CD4-positive, alpha-beta memory T cell (primary cell): ENCODE measurements around the gene ESRP2. TPM values are rescaled to one million over a fixed set of nuclear protein-coding genes. Genes with fewer than 3 reads are reported as not detected.

Experiments used
- CTCF ChIA-PET: fragments of 350-600 bp; sonication (Branson Sonifier 250); formaldehyde crosslinking; loops from one replicate; lab custom pipeline; 2021; ENCODE audit warnings: inconsistent platforms; ENCODE audit not compliant: partially characterized antibody; lab: Charles Lee
- POLR2A ChIA-PET: fragments of 350-600 bp; sonication (Branson Sonifier 250); formaldehyde crosslinking; loops from one replicate; lab custom pipeline; 2021; ENCODE audit not compliant: partially characterized antibody; lab: Charles Lee
- DNase-seq, 5 donors: peaks; one replicate each; pipeline versions ENCODE4 v3.0.0 to v3.0.0-alpha.2; 2020 to 2022; ENCODE audit warnings: mixed read lengths in 1 of 5
- H3K27ac ChIP-seq: one replicate; pipeline ENCODE4 v1.7.0; 2013; ENCODE audit warnings: low read depth, low read length
- H3K27me3 ChIP-seq: 2 replicates; pipeline ENCODE4 v1.7.0; 2013; ENCODE audit warnings: mild to moderate bottlenecking, low read length, moderate library complexity; ENCODE audit not compliant: insufficient read depth
- H3K36me3 ChIP-seq: 2 replicates; pipeline ENCODE4 v1.7.0; 2013; ENCODE audit warnings: mild to moderate bottlenecking, low read length, moderate library complexity; ENCODE audit not compliant: insufficient read depth
- H3K4me1 ChIP-seq: 2 replicates; pipeline ENCODE4 v1.7.0; 2013; ENCODE audit warnings: mild to moderate bottlenecking, low read length, moderate library complexity; ENCODE audit not compliant: insufficient read depth
- H3K4me3 ChIP-seq, 2 donors: one replicate each; pipeline ENCODE4 v1.7.0; 2013; ENCODE audit warnings: low read length in 2 of 2, mild to moderate bottlenecking in 1 of 2
- H3K9me3 ChIP-seq, 2 donors: one replicate each; pipeline ENCODE4 v1.7.0; 2013; ENCODE audit warnings: low read length in 2 of 2, control low read depth in 1 of 2; ENCODE audit not compliant: control insufficient read depth in 1 of 2
- H3K27ac Mint-ChIP-seq, 7 donors: one replicate each; pipeline ENCODE4 v1.8.0; 2020 to 2021; ENCODE audit warnings: mixed read lengths in 7 of 7, mild to moderate bottlenecking in 6 of 7, inconsistent platforms in 3 of 7, moderate library complexity in 3 of 7
- H3K27me3 Mint-ChIP-seq, 2 donors: one replicate each; pipeline ENCODE4 v1.8.0; 2020 to 2021; ENCODE audit warnings: mixed read lengths in 2 of 2
- H3K36me3 Mint-ChIP-seq, 2 donors: one replicate each; pipeline ENCODE4 v1.8.0; 2020 to 2021; ENCODE audit warnings: mixed read lengths in 2 of 2, inconsistent platforms in 1 of 2, mild to moderate bottlenecking in 1 of 2
- H3K4me1 Mint-ChIP-seq, 4 donors: one replicate each; pipeline ENCODE4 v1.8.0; 2020 to 2021; ENCODE audit warnings: mixed read lengths in 4 of 4, mild to moderate bottlenecking in 1 of 4
- H3K4me3 Mint-ChIP-seq, 8 donors: one replicate each; pipeline ENCODE4 v1.8.0; 2020 to 2021; ENCODE audit warnings: mixed read lengths in 8 of 8, mild to moderate bottlenecking in 7 of 8, moderate library complexity in 6 of 8, inconsistent platforms in 3 of 8
- H3K9me3 Mint-ChIP-seq, 8 donors: one replicate each; pipeline ENCODE4 v1.8.0; 2020 to 2021; ENCODE audit warnings: mixed read lengths in 8 of 8, mild to moderate bottlenecking in 5 of 8, inconsistent platforms in 3 of 8, moderate library complexity in 1 of 8
- intact Hi-C: fragments of 100-400 bp; cut with micrococcal nuclease; formaldehyde crosslinking; loops from one replicate; pipeline ENCODE4 v1.15.1; 2023
- polyA plus RNA-seq, 2 donors: library from polyadenylated mRNA; unstranded; fragments of 300-500 nt; fragmentation: Illumina TruSeq; gene quantifications; one replicate each; pipeline ENCODE4 v1.2.3, GENCODE V29; 2021
- total RNA-seq, 2 experiments: library from RNA; stranded (reverse); gene quantifications; one replicate each; pipeline ENCODE4 v1.2.3, GENCODE V29; 2021

The ESRP2 gene
- total and polyA plus RNA-seq, 4 experiments from 2014 or later, result 0.14 to 0.64 (median 0.26) TPM; not detected in 1

GRCh38 chr16:68257251-68257905, 21.5 kb upstream of the ESRP2 start:
- no peak for DNase-seq
- Histone ChIP-seq H3K36me3 (peaks cover 19% of the 10 kb centered on the region), H3K4me3 (no peak overlapping the region), H3K9me3 (no peaks in the 10 kb centered on the region), H3K27me3 (no peaks in the 10 kb centered on the region), H3K4me1 (peaks cover 8% of the 10 kb centered on the region), H3K27ac (no peak overlapping the region)
- Mint-ChIP-seq H3K36me3 (peaks cover 15 to 36% of the 10 kb centered on the region in 2 donors), H3K4me1 (peaks cover 6 to 13% (median 7%) of the 10 kb centered on the region in 4 donors), H3K27me3 (no peaks in the 10 kb centered on the region), H3K4me3 (no peak overlapping the region), H3K27ac (peak overlapping the region in 1 of 7 donors; percentile 61), H3K9me3 (peaks cover 0 to 3% (median 0%) of the 10 kb centered on the region in 8 donors)
- ChIA-PET POLR2A (interaction anchor here (1.0 to 44.5 kb wide), 3 partner anchors 15 to 70 kb away, joined by 3 to 1508 read pairs (median 3); partner anchors contain the start of genes PRMT7 and SLC7A6OS), CTCF (interaction anchor here (1.1 to 25.3 kb wide), 4 partner anchors 9 to 99 kb away, joined by 3 to 680 read pairs (median 289); no protein-coding TSS in a partner anchor)
- intact Hi-C loops, result no loop called here

- ChIA-PET POLR2A (interaction anchor here (3.0 kb wide), 1 partner anchor 11 kb away, joined by 10 read pairs; the partner anchor contains the start of gene PLA2G15), CTCF (interaction anchor here (6.8 kb wide), 1 partner anchor 73 kb away, joined by 41 read pairs; no protein-coding TSS in a partner anchor)
- no peak for DNase-seq
- Histone ChIP-seq H3K36me3 (peaks cover 26% of the 10 kb centered on the region), H3K4me3 (no peak overlapping the region), H3K27me3 (no peaks in the 10 kb centered on the region), H3K4me1 (no peaks in the 10 kb centered on the region), H3K9me3 (no peaks in the 10 kb centered on the region), H3K27ac (no peak overlapping the region)
- Mint-ChIP-seq H3K4me1 (peaks cover 0 to 4% (median 1%) of the 10 kb centered on the region in 4 donors), H3K27ac (no peak overlapping the region), H3K9me3 (peaks cover 0 to 3% (median 0%) of the 10 kb centered on the region in 8 donors), H3K4me3 (no peak overlapping the region), H3K36me3 (peaks cover 18 to 46% of the 10 kb centered on the region in 2 donors), H3K27me3 (no peaks in the 10 kb centered on the region)
- intact Hi-C loops, result no loop called here
These were observed 19.8 kb upstream of the ESRP2 start for GRCh38 chr16:68255712-68256111.

GRCh38 chr16:68253721-68254120, 17.8 kb upstream of the ESRP2 start:
- Histone ChIP-seq H3K4me3 (no peak overlapping the region), H3K36me3 (peaks cover 18% of the 10 kb centered on the region), H3K4me1 (no peaks in the 10 kb centered on the region), H3K9me3 (no peaks in the 10 kb centered on the region), H3K27me3 (no peaks in the 10 kb centered on the region), H3K27ac (no peak overlapping the region)
- peaks cover 0 to 2% (median 0%) of the 10 kb centered on the region in 8 donors for H3K9me3 Mint-ChIP-seq
- intact Hi-C loops, result no loop called here
- no peak overlapping the region for H3K4me3 Mint-ChIP-seq
- H3K27me3 Mint-ChIP-seq, result no peaks in the 10 kb centered on the region
- H3K36me3 Mint-ChIP-seq, result peaks cover 24 to 44% of the 10 kb centered on the region in 2 donors
- DNase-seq, result peak in 1 of 5 donors; percentile 19
- ChIA-PET CTCF (interaction anchor here (6.8 kb wide), 1 partner anchor 75 kb away, joined by 41 read pairs; no protein-coding TSS in a partner anchor), POLR2A (interaction anchor here (1.6 to 3.0 kb wide), 2 partner anchors 9 to 11 kb away, joined by 5 to 10 read pairs; partner anchors contain the start of genes PLA2G15 and SLC7A6)
- H3K27ac Mint-ChIP-seq, result no peak overlapping the region
- peaks cover 0 to 4% (median 1%) of the 10 kb centered on the region in 4 donors for H3K4me1 Mint-ChIP-seq

GRCh38 chr16:68252383-68252782, 16.5 kb upstream of the ESRP2 start:
- H3K27me3 Mint-ChIP-seq, result no peaks in the 10 kb centered on the region
- H3K9me3 Mint-ChIP-seq, result no peaks in the 10 kb centered on the region
- no peak overlapping the region for H3K27ac ChIP-seq
- H3K4me1 ChIP-seq, result no peaks in the 10 kb centered on the region
- no peaks in the 10 kb centered on the region for H3K9me3 ChIP-seq
- H3K27ac Mint-ChIP-seq, result no peak overlapping the region
- DNase-seq, result peak in 1 of 5 donors; percentile 11
- no peak overlapping the region for H3K4me3 Mint-ChIP-seq
- POLR2A ChIA-PET, result no interaction called here
- H3K36me3 Mint-ChIP-seq, result peaks cover 21 to 38% of the 10 kb centered on the region in 2 donors
- H3K36me3 ChIP-seq, result peaks cover 17% of the 10 kb centered on the region
- H3K4me3 ChIP-seq, result no peak overlapping the region
- no peaks in the 10 kb centered on the region for H3K27me3 ChIP-seq
- CTCF ChIA-PET, result interaction anchor here (1.8 to 6.8 kb wide), 4 partner anchors 9 to 76 kb away, joined by 4 to 41 read pairs (median 14); partner anchors contain the start of genes PRMT7, SLC7A6 and SLC7A6OS
- intact Hi-C loops, result no loop called here
- H3K4me1 Mint-ChIP-seq, result peaks cover 0 to 5% (median 3%) of the 10 kb centered on the region in 4 donors

- H3K27ac Mint-ChIP-seq, result no peak overlapping the region
- no peak for DNase-seq
- H3K36me3 Mint-ChIP-seq, result peaks cover 19 to 38% of the 10 kb centered on the region in 2 donors
- ChIA-PET POLR2A (no interaction called here), CTCF (interaction anchor here (0.7 to 6.8 kb wide), 5 partner anchors 9 to 77 kb away, joined by 3 to 41 read pairs (median 8); partner anchors contain the start of genes PRMT7, SLC7A6 and SLC7A6OS)
- H3K27ac ChIP-seq, result no peak overlapping the region
- no peak overlapping the region for H3K4me3 Mint-ChIP-seq
- H3K4me1 Mint-ChIP-seq, result peaks cover 0 to 8% (median 2%) of the 10 kb centered on the region in 4 donors
- H3K27me3 Mint-ChIP-seq, result no peaks in the 10 kb centered on the region
- H3K27me3 ChIP-seq, result no peaks in the 10 kb centered on the region
- H3K9me3 ChIP-seq, result no peaks in the 10 kb centered on the region
- no peak overlapping the region for H3K4me3 ChIP-seq
- H3K4me1 ChIP-seq, result peaks cover 5% of the 10 kb centered on the region
- peaks cover 15% of the 10 kb centered on the region for H3K36me3 ChIP-seq
- H3K9me3 Mint-ChIP-seq, result no peaks in the 10 kb centered on the region
- intact Hi-C loops, result no loop called here
These were observed 15.9 kb upstream of the ESRP2 start for GRCh38 chr16:68251832-68252231.

GRCh38 chr16:68250951-68251350, 15.0 kb upstream of the ESRP2 start:
- POLR2A ChIA-PET, result no interaction called here
- H3K36me3 ChIP-seq, result peaks cover 15% of the 10 kb centered on the region
- Mint-ChIP-seq H3K27ac (peak overlapping the region in 1 of 7 donors; percentile 55), H3K4me3 (no peak overlapping the region), H3K27me3 (no peaks in the 10 kb centered on the region), H3K9me3 (no peaks in the 10 kb centered on the region), H3K4me1 (peaks cover 6 to 16% (median 9%) of the 10 kb centered on the region in 4 donors), H3K36me3 (peaks cover 15 to 34% of the 10 kb centered on the region in 2 donors)
- H3K4me1 ChIP-seq, result peaks cover 14% of the 10 kb centered on the region
- CTCF ChIA-PET, result interaction anchor here (0.7 to 6.8 kb wide), 5 partner anchors 10 to 77 kb away, joined by 3 to 41 read pairs (median 8); partner anchors contain the start of genes PRMT7, SLC7A6 and SLC7A6OS
- intact Hi-C loops, result no loop called here
- no peaks in the 10 kb centered on the region for H3K27me3 ChIP-seq
- no peaks in the 10 kb centered on the region for H3K9me3 ChIP-seq
- H3K27ac ChIP-seq, result no peak overlapping the region
- H3K4me3 ChIP-seq, result no peak overlapping the region
- no peak for DNase-seq

- Histone ChIP-seq H3K4me1 (peaks cover 23% of the 10 kb centered on the region), H3K27me3 (no peaks in the 10 kb centered on the region), H3K9me3 (no peaks in the 10 kb centered on the region), H3K27ac (no peak overlapping the region), H3K36me3 (peaks cover 8% of the 10 kb centered on the region), H3K4me3 (no peak overlapping the region)
- peak overlapping the region in 1 of 7 donors; percentile 86 for H3K27ac Mint-ChIP-seq
- DNase-seq, result peak in 1 of 5 donors; percentile 12
- peaks cover 10 to 29% of the 10 kb centered on the region in 2 donors for H3K36me3 Mint-ChIP-seq
- ChIA-PET CTCF (interaction anchor here (1.7 to 2.0 kb wide), 2 partner anchors 62 to 79 kb away, joined by 4 read pairs; partner anchors contain the start of genes PRMT7 and SLC7A6OS), POLR2A (no interaction called here)
- intact Hi-C loops, result no loop called here
- peaks cover 0 to 3% (median 0%) of the 10 kb centered on the region in 8 donors for H3K9me3 Mint-ChIP-seq
- peaks cover 16 to 28% (median 19%) of the 10 kb centered on the region in 4 donors for H3K4me1 Mint-ChIP-seq
- peak overlapping the region in 2 of 8 donors; percentile 31 to 39 for H3K4me3 Mint-ChIP-seq
- H3K27me3 Mint-ChIP-seq, result no peaks in the 10 kb centered on the region
These were observed 13.4 kb upstream of the ESRP2 start for GRCh38 chr16:68249371-68249770.
